GM19395 (cell line): ENCODE data around the gene MZB1.

Experiments used
- ATAC-seq: cut with Tn5 transposase; IDR thresholded peaks from one replicate; pipeline ENCODE4 v1.9.1; 2021; ENCODE audit warnings: mild to moderate bottlenecking, moderate library complexity; ENCODE audit not compliant: unreplicated experiment

Gene MZB1

GRCh38 chr5:139340051-139340450 is 49.7 kb downstream of the MZB1 start:
- ATAC-seq = no peak
